ENCODE results near the gene PIP4K2A. TPM values are rescaled to one million over a fixed set of nuclear protein-coding genes. Genes with fewer than 3 reads are reported as not detected.

The PIP4K2A gene
- total RNA-seq, 1 donor, result 43.6 TPM

- no peak for DNase-seq (ENCODE audit: low read depth in 2 of 3, low spot score in 2 of 3)
Measured at GRCh38 chr10:22604344-22605126, 109.8 kb downstream of the PIP4K2A start.

- no peak for DNase-seq (ENCODE audit: low read depth in 2 of 3, low spot score in 2 of 3)
Measured at GRCh38 chr10:22603581-22603980, 110.8 kb downstream of the PIP4K2A start.

GRCh38 chr10:22601618-22602017 lies 112.8 kb downstream of the PIP4K2A start:
- no peak for DNase-seq (ENCODE audit: low read depth in 2 of 3, low spot score in 2 of 3)

- no peak for DNase-seq (ENCODE audit: low read depth in 2 of 3, low spot score in 2 of 3)
Measured at GRCh38 chr10:22599636-22600228, 114.6 kb downstream of the PIP4K2A start.

- no peak for DNase-seq (ENCODE audit: low read depth in 2 of 3, low spot score in 2 of 3)
Measured at GRCh38 chr10:22599048-22599561, 115.3 kb downstream of the PIP4K2A start.

GRCh38 chr10:22598478-22598877 lies 115.9 kb downstream of the PIP4K2A start:
- no peak for DNase-seq (ENCODE audit: low read depth in 2 of 3, low spot score in 2 of 3)

- no peak for DNase-seq (ENCODE audit: low read depth in 2 of 3, low spot score in 2 of 3)
Measured at GRCh38 chr10:22597138-22597537, 117.2 kb downstream of the PIP4K2A start.

GRCh38 chr10:22593636-22594198 lies 120.7 kb downstream of the PIP4K2A start:
- no peak for DNase-seq (ENCODE audit: low read depth in 2 of 3, low spot score in 2 of 3)

- DNase-seq (ENCODE audit: low read depth in 2 of 3, low spot score in 2 of 3), result no peak
Measured at GRCh38 chr10:22593026-22593425, 121.4 kb downstream of the PIP4K2A start.

- no peak for DNase-seq (ENCODE audit: low read depth in 2 of 3, low spot score in 2 of 3)
Measured at GRCh38 chr10:22589851-22590514, 124.4 kb downstream of the PIP4K2A start.

GRCh38 chr10:22588462-22588861 lies 125.9 kb downstream of the PIP4K2A start:
- DNase-seq (ENCODE audit: low read depth in 2 of 3, low spot score in 2 of 3), result no peak

- no peak for DNase-seq (ENCODE audit: low read depth in 2 of 3, low spot score in 2 of 3)
Measured at GRCh38 chr10:22583683-22584082, 130.7 kb downstream of the PIP4K2A start.

GRCh38 chr10:22581461-22581860 lies 132.9 kb downstream of the PIP4K2A start:
- peak in 2 of 3 donors; percentile 26 to 58 for DNase-seq (ENCODE audit: low read depth in 2 of 3, low spot score in 2 of 3)

- no peak for DNase-seq (ENCODE audit: low read depth in 2 of 3, low spot score in 2 of 3)
Measured at GRCh38 chr10:22580711-22581110, 133.7 kb downstream of the PIP4K2A start.

- DNase-seq (ENCODE audit: low read depth in 2 of 3, low spot score in 2 of 3), result no peak
Measured at GRCh38 chr10:22579826-22580225, 134.6 kb downstream of the PIP4K2A start.

- peak in 2 of 3 donors; percentile 20 to 41 for DNase-seq (ENCODE audit: low read depth in 2 of 3, low spot score in 2 of 3)
Measured at GRCh38 chr10:22573820-22574569, 140.4 kb downstream of the PIP4K2A start.

GRCh38 chr10:22570733-22571430 lies 143.5 kb downstream of the PIP4K2A start:
- DNase-seq (ENCODE audit: low read depth in 2 of 3, low spot score in 2 of 3), result no peak

GRCh38 chr10:22570234-22570633 lies 144.1 kb downstream of the PIP4K2A start:
- DNase-seq (ENCODE audit: low read depth in 2 of 3, low spot score in 2 of 3), result no peak

GRCh38 chr10:22568928-22569327 lies 145.4 kb downstream of the PIP4K2A start:
- no peak for DNase-seq (ENCODE audit: low read depth in 2 of 3, low spot score in 2 of 3)

- DNase-seq (ENCODE audit: low read depth in 2 of 3, low spot score in 2 of 3), result peak in 1 of 3 donors; percentile 13
Measured at GRCh38 chr10:22564060-22564459, 150.3 kb downstream of the PIP4K2A start.
